GM04503 (cell line): ENCODE measurements around the gene ZSWIM1.

Experiments used
- DNase-seq: peaks from one replicate; pipeline ENCODE4 v3.0.0-alpha.2; 2012; ENCODE audit warnings: low read depth

ZSWIM1 gene

DNA sequence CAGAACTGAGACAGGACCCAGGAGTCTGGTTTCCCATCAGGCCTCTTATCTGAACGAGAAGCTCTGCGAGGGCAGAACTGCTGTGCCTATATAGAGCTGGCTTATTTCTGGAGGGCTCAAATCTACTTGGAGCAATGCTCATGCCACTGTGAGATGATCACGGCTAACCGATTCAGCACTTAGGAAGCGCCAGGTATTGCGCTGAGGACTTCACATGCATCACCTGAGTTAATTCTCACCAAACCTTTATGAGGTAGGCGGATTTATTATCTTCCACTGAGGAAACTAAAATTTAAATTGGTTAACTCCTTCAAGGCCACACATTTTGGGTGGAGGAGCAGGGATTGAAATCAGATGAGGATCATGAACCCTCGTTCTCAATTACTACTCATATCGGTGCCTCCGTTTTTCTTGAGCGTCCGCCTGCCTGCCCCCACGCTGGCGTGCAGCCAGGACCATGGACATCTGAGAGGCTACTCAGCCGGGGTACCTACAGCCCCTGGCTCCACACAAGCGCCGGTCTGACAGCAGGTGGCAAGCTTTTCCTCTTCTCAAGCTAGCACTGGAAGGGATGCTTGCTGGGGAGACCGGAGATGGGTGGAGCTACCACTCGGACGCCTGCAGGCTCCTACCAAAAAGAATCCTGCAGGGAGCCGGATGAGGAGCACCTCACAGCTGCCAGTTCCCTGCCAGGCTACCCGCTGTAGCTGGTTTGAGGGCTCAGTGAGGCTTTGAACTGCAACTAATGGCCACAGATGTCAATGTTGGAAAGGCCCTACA lies 52.4 kb downstream of the ZSWIM1 start:
- DNase-seq: no peak

DNA sequence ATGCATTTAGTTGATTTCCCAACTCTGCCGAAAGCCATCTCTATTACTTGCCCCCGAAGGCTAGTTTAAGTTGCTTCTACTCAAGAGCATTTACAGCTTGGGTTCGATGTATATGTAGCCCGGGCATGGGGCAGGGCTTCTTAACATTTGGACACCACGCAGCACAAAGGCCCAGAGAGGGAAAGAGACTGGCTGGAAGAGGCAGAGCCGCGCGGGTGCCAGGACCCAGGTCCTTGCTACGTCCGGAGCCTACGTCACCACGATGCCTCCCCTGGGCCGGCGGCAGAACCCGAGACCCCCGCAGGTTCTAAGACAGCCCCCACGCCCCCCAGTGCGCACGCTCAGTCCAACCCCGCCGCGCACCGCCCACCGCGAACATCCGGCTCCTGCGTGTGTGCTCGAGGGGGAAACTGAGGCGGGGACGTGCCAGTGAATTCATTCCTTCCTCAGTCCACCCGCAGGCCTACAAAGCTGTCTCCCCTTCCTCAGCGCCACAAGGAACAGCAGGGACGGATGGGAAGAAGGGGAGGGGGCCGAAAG lies 53.1 kb downstream of the ZSWIM1 start:
- no peak for DNase-seq
